ENCODE data around the gene PTPRD.

PTPRD gene

DNA sequence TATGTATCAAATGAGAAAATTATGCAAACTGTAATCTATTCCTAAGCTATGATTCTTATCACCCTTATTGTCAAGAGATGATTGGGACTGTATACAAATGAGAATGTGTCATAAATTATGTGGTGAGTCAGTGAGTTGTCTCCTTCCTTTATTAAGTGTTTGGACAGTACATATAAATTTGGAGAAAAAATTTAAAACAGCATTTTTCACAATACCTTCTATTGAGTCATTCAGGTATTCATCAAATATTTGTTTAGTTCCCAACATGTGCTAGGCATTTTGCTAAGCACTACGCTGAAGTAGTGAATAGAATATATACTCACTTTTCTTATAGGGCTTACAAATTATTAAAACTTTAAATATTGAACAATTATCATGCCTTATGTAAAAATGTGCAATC is 36.3 kb upstream of the PTPRD start:
- Histone ChIP-seq H3K27ac (ENCODE audit: low read depth, low read length) (no peak overlapping the region), H3K27me3 (ENCODE audit: insufficient read depth, low read length) (no peaks in the 10 kb centered on the region), H3K9me3 (ENCODE audit: insufficient read depth, low read depth, low read length) (no peaks in the 10 kb centered on the region), H3K14ac (ENCODE audit: low read length) (no peak overlapping the region), H4K12ac (ENCODE audit: low read depth, low read length) (no peak overlapping the region), H3K4ac (ENCODE audit: low read depth, low read length) (no peak overlapping the region), H4K8ac (ENCODE audit: low read depth, low read length) (no peak overlapping the region), H3K4me1 (ENCODE audit: control insufficient read depth in 1 of 2, insufficient read depth in 2 of 2, low read length in 2 of 2) (no peaks in the 10 kb centered on the region), H2BK5ac (ENCODE audit: low read depth, low read length, poor library complexity) (no peak overlapping the region), H3K9ac (ENCODE audit: low read length) (no peak overlapping the region), H2BK12ac (ENCODE audit: low read length) (no peak overlapping the region), H3K4me2 (ENCODE audit: low read length) (no peak overlapping the region), H2AK5ac (ENCODE audit: low read length) (no peak overlapping the region), H2BK120ac (ENCODE audit: insufficient read depth, low read length, poor library complexity) (no peak overlapping the region), H3K4me3 (ENCODE audit: low read depth, low read length) (no peak overlapping the region), H3K79me2 (ENCODE audit: control insufficient read depth, insufficient read depth, low read length, poor library complexity) (no peaks in the 10 kb centered on the region), H2AFZ (ENCODE audit: insufficient read depth, low read length, poor library complexity) (no peak overlapping the region), H4K91ac (ENCODE audit: low read depth, low read length) (no peak overlapping the region), H3K79me1 (ENCODE audit: low read length) (no peaks in the 10 kb centered on the region), H3K18ac (ENCODE audit: low read length) (no peak overlapping the region), H3K23ac (ENCODE audit: low read length) (no peak overlapping the region), H3K36me3 (ENCODE audit: control insufficient read depth in 1 of 2, insufficient read depth in 2 of 2, low read length in 2 of 2) (no peaks in the 10 kb centered on the region)
- no CpG with 5 or more reads among the region's 1 CpG for WGBS (ENCODE audit: extremely low coverage, insufficient coverage, insufficient read length)
- DNase-seq, result peak in 1 of 2 donors; percentile 3

DNA sequence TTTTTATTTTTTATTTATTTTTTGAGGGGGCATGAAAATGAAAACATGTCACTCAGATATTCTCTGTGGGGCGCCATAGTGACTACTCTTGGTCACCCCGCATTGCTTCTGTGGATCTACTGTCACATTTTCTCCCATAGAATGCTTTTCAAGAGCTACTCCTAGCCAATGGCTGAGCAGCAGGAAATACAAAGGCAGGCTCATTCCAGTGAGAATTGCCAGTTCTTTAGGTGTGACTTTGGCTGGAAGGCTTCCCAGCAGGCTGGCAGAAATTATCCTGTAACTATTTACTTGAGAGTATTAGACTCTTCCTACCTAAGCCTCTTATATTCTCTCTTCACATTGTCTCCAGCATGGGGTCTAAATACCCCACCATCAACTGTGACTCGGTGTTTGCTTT is 21.0 kb upstream of the PTPRD start:
- H3K4ac ChIP-seq (ENCODE audit: low read depth, low read length), result no peak overlapping the region
- no peak overlapping the region for H3K4me2 ChIP-seq (ENCODE audit: low read length)
- H2BK120ac ChIP-seq (ENCODE audit: insufficient read depth, low read length, poor library complexity), result no peak overlapping the region
- no peak overlapping the region for H4K12ac ChIP-seq (ENCODE audit: low read depth, low read length)
- no peaks in the 10 kb centered on the region for H3K79me2 ChIP-seq (ENCODE audit: control insufficient read depth, insufficient read depth, low read length, poor library complexity)
- H3K18ac ChIP-seq (ENCODE audit: low read length), result no peak overlapping the region
- H3K4me1 ChIP-seq (ENCODE audit: control insufficient read depth in 1 of 2, insufficient read depth in 2 of 2, low read length in 2 of 2), result no peaks in the 10 kb centered on the region
- no CpG with 5 or more reads among the region's 3 CpGs for WGBS (ENCODE audit: extremely low coverage, insufficient coverage, insufficient read length)
- no peak overlapping the region for H3K4me3 ChIP-seq (ENCODE audit: low read depth, low read length)
- no peak overlapping the region for H2AFZ ChIP-seq (ENCODE audit: insufficient read depth, low read length, poor library complexity)
- no peaks in the 10 kb centered on the region for H3K27me3 ChIP-seq (ENCODE audit: insufficient read depth, low read length)
- H2AK5ac ChIP-seq (ENCODE audit: low read length), result no peak overlapping the region
- H3K9ac ChIP-seq (ENCODE audit: low read length), result no peak overlapping the region
- no peaks in the 10 kb centered on the region for H3K36me3 ChIP-seq (ENCODE audit: control insufficient read depth in 1 of 2, insufficient read depth in 2 of 2, low read length in 2 of 2)
- no peak overlapping the region for H4K91ac ChIP-seq (ENCODE audit: low read depth, low read length)
- no peak overlapping the region for H3K27ac ChIP-seq (ENCODE audit: low read depth, low read length)
- H3K14ac ChIP-seq (ENCODE audit: low read length), result no peak overlapping the region
- no peak overlapping the region for H4K8ac ChIP-seq (ENCODE audit: low read depth, low read length)
- H3K79me1 ChIP-seq (ENCODE audit: low read length), result no peaks in the 10 kb centered on the region
- no peak overlapping the region for H3K23ac ChIP-seq (ENCODE audit: low read length)
- no peak overlapping the region for H2BK12ac ChIP-seq (ENCODE audit: low read length)
- H2BK5ac ChIP-seq (ENCODE audit: low read depth, low read length, poor library complexity), result no peak overlapping the region
- no peak for DNase-seq
- no peaks in the 10 kb centered on the region for H3K9me3 ChIP-seq (ENCODE audit: insufficient read depth, low read depth, low read length)

DNA sequence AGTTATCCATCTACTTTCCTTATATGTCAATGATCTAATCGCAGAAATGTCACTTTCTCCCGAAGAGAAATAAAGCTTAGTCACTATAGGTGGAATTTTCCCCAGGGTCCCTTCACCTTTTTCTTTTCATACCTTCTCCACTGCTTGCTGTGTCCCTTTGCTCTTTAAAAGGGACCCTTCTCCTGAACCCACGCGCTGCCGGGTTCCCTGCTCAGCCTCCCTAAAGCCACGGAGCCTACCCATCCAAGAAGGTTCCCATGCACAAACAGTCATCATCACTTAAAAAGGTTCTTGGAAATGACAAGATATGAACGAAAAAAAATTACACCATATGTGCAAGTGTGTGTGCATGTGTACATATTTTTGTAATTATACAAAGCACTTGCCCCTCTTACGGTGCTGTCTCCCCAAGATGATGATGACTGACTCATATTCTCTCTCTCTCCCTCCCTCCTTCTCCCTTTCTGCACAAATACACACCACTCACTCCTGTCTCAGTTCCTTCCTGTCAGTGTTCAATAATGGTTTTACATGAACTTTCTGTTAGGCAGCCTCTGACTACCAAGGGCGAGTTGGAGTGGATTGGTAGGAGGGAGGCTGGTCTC is 1.5 kb upstream of the PTPRD start:
- Histone ChIP-seq H3K4me2 (ENCODE audit: low read length) (no peak overlapping the region), H3K4me3 (ENCODE audit: low read depth, low read length) (no peak overlapping the region), H3K27me3 (ENCODE audit: insufficient read depth, low read length) (peaks cover 12% of the 10 kb centered on the region), H3K79me1 (ENCODE audit: low read length) (no peaks in the 10 kb centered on the region), H3K27ac (ENCODE audit: low read depth, low read length) (no peak overlapping the region), H4K12ac (ENCODE audit: low read depth, low read length) (no peak overlapping the region), H3K14ac (ENCODE audit: low read length) (no peak overlapping the region), H2AFZ (ENCODE audit: insufficient read depth, low read length, poor library complexity) (no peak overlapping the region), H2BK5ac (ENCODE audit: low read depth, low read length, poor library complexity) (no peak overlapping the region), H3K9ac (ENCODE audit: low read length) (no peak overlapping the region), H3K23ac (ENCODE audit: low read length) (no peak overlapping the region), H3K4me1 (ENCODE audit: control insufficient read depth in 1 of 2, insufficient read depth in 2 of 2, low read length in 2 of 2) (no peaks in the 10 kb centered on the region), H2AK5ac (ENCODE audit: low read length) (no peak overlapping the region), H2BK120ac (ENCODE audit: insufficient read depth, low read length, poor library complexity) (no peak overlapping the region), H2BK12ac (ENCODE audit: low read length) (no peak overlapping the region), H4K8ac (ENCODE audit: low read depth, low read length) (no peak overlapping the region), H3K4ac (ENCODE audit: low read depth, low read length) (no peak overlapping the region), H3K79me2 (ENCODE audit: control insufficient read depth, insufficient read depth, low read length, poor library complexity) (no peaks in the 10 kb centered on the region), H4K91ac (ENCODE audit: low read depth, low read length) (no peak overlapping the region), H3K9me3 (ENCODE audit: insufficient read depth, low read depth, low read length) (no peaks in the 10 kb centered on the region), H3K36me3 (ENCODE audit: control insufficient read depth in 1 of 2, insufficient read depth in 2 of 2, low read length in 2 of 2) (no peaks in the 10 kb centered on the region), H3K18ac (ENCODE audit: low read length) (no peak overlapping the region)
- DNase-seq, result no peak
- WGBS (ENCODE audit: extremely low coverage, insufficient coverage, insufficient read length), result no CpG with 5 or more reads among the region's 9 CpGs

DNA sequence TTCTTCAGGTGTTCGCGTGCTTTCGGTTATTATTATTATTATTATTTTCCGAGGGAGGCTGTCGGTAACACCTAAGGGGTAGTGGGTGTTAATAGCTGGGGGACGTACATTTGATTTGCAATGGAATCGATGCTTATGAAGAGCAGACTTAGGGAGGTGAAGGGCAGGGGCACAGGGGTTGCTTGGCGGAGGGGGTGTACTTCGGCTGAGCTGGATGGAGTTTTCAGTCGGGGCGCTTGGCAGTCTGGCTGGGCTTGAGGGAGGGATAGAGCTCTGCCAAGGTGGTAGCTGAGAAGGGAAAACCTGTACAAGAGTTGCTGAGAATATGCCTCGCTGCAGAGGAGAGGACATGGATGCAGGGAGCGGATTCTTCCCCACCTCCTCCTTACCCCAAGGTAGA is 617 bp upstream of the PTPRD start:
- no peak overlapping the region for H2BK12ac ChIP-seq (ENCODE audit: low read length)
- H2BK5ac ChIP-seq (ENCODE audit: low read depth, low read length, poor library complexity), result no peak overlapping the region
- peak overlapping the region; percentile 100 for H3K4me2 ChIP-seq (ENCODE audit: low read length)
- H3K4ac ChIP-seq (ENCODE audit: low read depth, low read length), result no peak overlapping the region
- no CpG with 5 or more reads among the region's 13 CpGs for WGBS (ENCODE audit: extremely low coverage, insufficient coverage, insufficient read length)
- no peak overlapping the region for H4K91ac ChIP-seq (ENCODE audit: low read depth, low read length)
- H3K27me3 ChIP-seq (ENCODE audit: insufficient read depth, low read length), result peaks cover 12% of the 10 kb centered on the region
- H3K27ac ChIP-seq (ENCODE audit: low read depth, low read length), result no peak overlapping the region
- H3K9ac ChIP-seq (ENCODE audit: low read length), result no peak overlapping the region
- H3K4me1 ChIP-seq (ENCODE audit: control insufficient read depth in 1 of 2, insufficient read depth in 2 of 2, low read length in 2 of 2), result no peaks in the 10 kb centered on the region
- no peak overlapping the region for H4K12ac ChIP-seq (ENCODE audit: low read depth, low read length)
- H4K8ac ChIP-seq (ENCODE audit: low read depth, low read length), result no peak overlapping the region
- H3K79me1 ChIP-seq (ENCODE audit: low read length), result no peaks in the 10 kb centered on the region
- no peak overlapping the region for H3K18ac ChIP-seq (ENCODE audit: low read length)
- H3K79me2 ChIP-seq (ENCODE audit: control insufficient read depth, insufficient read depth, low read length, poor library complexity), result no peaks in the 10 kb centered on the region
- H3K23ac ChIP-seq (ENCODE audit: low read length), result no peak overlapping the region
- H2BK120ac ChIP-seq (ENCODE audit: insufficient read depth, low read length, poor library complexity), result no peak overlapping the region
- no peak for DNase-seq
- no peak overlapping the region for H2AFZ ChIP-seq (ENCODE audit: insufficient read depth, low read length, poor library complexity)
- H3K9me3 ChIP-seq (ENCODE audit: insufficient read depth, low read depth, low read length), result no peaks in the 10 kb centered on the region
- no peak overlapping the region for H2AK5ac ChIP-seq (ENCODE audit: low read length)
- no peak overlapping the region for H3K4me3 ChIP-seq (ENCODE audit: low read depth, low read length)
- no peak overlapping the region for H3K14ac ChIP-seq (ENCODE audit: low read length)
- H3K36me3 ChIP-seq (ENCODE audit: control insufficient read depth in 1 of 2, insufficient read depth in 2 of 2, low read length in 2 of 2), result no peaks in the 10 kb centered on the region
